HepG2 (cell line): Measurements from ENCODE around the gene GNAT2. TPM values are rescaled to one million over a fixed set of nuclear protein-coding genes. Genes with fewer than 3 reads are reported as not detected.

Experiments
- ATAC-seq: fragments of 200-7000 bp; cut with Tn5 transposase; 3 replicates; pipeline ENCODE4 v1.9.1; 2020; ENCODE audit warnings: mild to moderate bottlenecking, moderate library complexity
- BruUV-seq: library from RNA; stranded (reverse); fragments of 400-500 nt; replicated peaks from 2 replicates; lab custom pipeline; 2021; lab: Mats Ljungman, UMichigan
- CTCF ChIA-PET: fragments of 300-600 bp; formaldehyde crosslinking; extraction: SDS; loops from one replicate; lab custom pipeline; 2021; ENCODE audit warnings: low total read pairs, inconsistent platforms, low intra/inter-chr PET ratio; lab: Yijun Ruan, JAX
- POLR2A ChIA-PET: fragments of 350-600 bp; sonication (Branson Sonifier 250); formaldehyde crosslinking; loops from one replicate; lab custom pipeline; 2020; ENCODE audit warnings: antibody characterized with exemption, inconsistent platforms; lab: Yijun Ruan, JAX
- DNase-seq: peaks from one replicate; pipeline ENCODE4 v3.0.0-alpha.2; 2015; ENCODE audit warnings: low spot score
- FAIRE-seq: peaks from 3 replicates; lab custom pipeline; 2011; peaks lifted over from hg19 to GRCh38; lab: Jason Lieb, UNC
- H2AFZ ChIP-seq: one replicate; pipeline ENCODE4 v1.6.1; 2011; ENCODE audit warnings: low read length, inconsistent platforms
- H3K27ac ChIP-seq: fragments of 300-600 bp; 3 replicates; pipeline ENCODE4 v1.8.0; 2011; ENCODE audit warnings: mixed run types, mild to moderate bottlenecking, mixed read lengths, low read length, inconsistent platforms; ENCODE audit not compliant: insufficient read depth; ENCODE audit errors: extremely low read length
- H3K27me3 ChIP-seq, 2 experiments: fragments of 200-600 bp in 1 of 2; 2 replicates in 1 of 2; 3 replicates in 1 of 2; pipeline versions ENCODE4 v1.6.0 to v1.8.0; 2011; ENCODE audit warnings: low read length in 2 of 2, mild to moderate bottlenecking in 2 of 2, moderate library complexity in 2 of 2, inconsistent platforms in 1 of 2; ENCODE audit not compliant: insufficient read depth in 2 of 2, control insufficient read depth in 1 of 2
- H3K36me3 ChIP-seq, 2 experiments: fragments of 200-600 bp in 1 of 2; replicated peaks in 1 of 2; 2 replicates in 1 of 2; 3 replicates in 1 of 2; pipeline versions ENCODE4 v1.5.1 to v1.8.0; 2011; ENCODE audit warnings: low read length in 2 of 2, inconsistent platforms in 1 of 2; ENCODE audit not compliant: insufficient read depth in 2 of 2, control insufficient read depth in 1 of 2
- H3K4me1 ChIP-seq: 2 replicates; pipeline ENCODE4 v1.5.1; 2012; ENCODE audit warnings: low read length, inconsistent platforms; ENCODE audit not compliant: insufficient read depth
- H3K4me2 ChIP-seq: 2 replicates; pipeline ENCODE4 v1.6.0; 2011; ENCODE audit warnings: low read depth, low read length, inconsistent platforms
- H3K4me3 ChIP-seq, 3 experiments: fragments of 200-600 bp in 1 of 3; sonication (generic), shearing (Covaris generic) in 1 of 3; replicated peaks in 1 of 3; 2 replicates each; pipeline ENCODE4 v1.5.1; 2011 to 2016; ENCODE audit warnings: low read length in 3 of 3, inconsistent platforms in 2 of 3, low read depth in 2 of 3, mild to moderate bottlenecking in 2 of 3, control low read depth in 1 of 3, mixed read lengths in 1 of 3; ENCODE audit not compliant: insufficient read depth in 1 of 3
- H3K79me2 ChIP-seq: one replicate; pipeline ENCODE4 v1.6.1; 2011; ENCODE audit warnings: low read length, inconsistent platforms; ENCODE audit not compliant: insufficient read depth
- H3K9ac ChIP-seq: 2 replicates; pipeline ENCODE4 v1.6.0; 2011; ENCODE audit warnings: mild to moderate bottlenecking, low read depth, low read length, inconsistent platforms; ENCODE audit not compliant: insufficient read depth
- H3K9me3 ChIP-seq: 2 replicates; pipeline ENCODE4 v1.5.1; 2012; ENCODE audit warnings: mild to moderate bottlenecking, low read length
- H4K20me1 ChIP-seq: 2 replicates; pipeline ENCODE4 v1.6.0; 2011; ENCODE audit warnings: inconsistent platforms, mild to moderate bottlenecking, low read length, moderate library complexity; ENCODE audit not compliant: insufficient read depth
- CEBPB ChIP-seq: IDR thresholded peaks from 2 replicates; pipeline ENCODE4 v1.6.1; 2011; ENCODE audit warnings: low read depth, low read length, improper control_type of control experiment, borderline replicate concordance
- FIP1L1 ChIP-seq: fragments of 200-400 bp; formaldehyde crosslinking; IDR thresholded peaks from 2 replicates; pipeline ENCODE4 v1.6.1; 2018; ENCODE audit warnings: low read depth, mild to moderate bottlenecking, low read length, moderate library complexity, borderline replicate concordance; ENCODE audit not compliant: insufficient read depth
- HOXA3 ChIP-seq: sonication (generic); formaldehyde crosslinking; IDR thresholded peaks from 2 replicates; pipeline ENCODE4 v1.5.0; 2020; ENCODE audit warnings: missing genetic modification reagents
- KDM3A ChIP-seq: IDR thresholded peaks from 2 replicates; pipeline ENCODE4 v1.6.1; 2018; ENCODE audit warnings: low read depth, missing compliant biosample characterization
- MEIS2 ChIP-seq: sonication (generic); formaldehyde crosslinking; IDR thresholded peaks from 2 replicates; pipeline ENCODE4 v1.9.0; 2021; ENCODE audit warnings: mild to moderate bottlenecking, missing genetic modification reagents
- PLRG1 ChIP-seq: fragments of 450-650 bp; conservative IDR thresholded peaks from 2 replicates; pipeline ENCODE4 v1.6.1; 2016
- SOX13 ChIP-seq, 3 experiments: fragments of 450-650 bp in 1 of 3; sonication (generic) in 1 of 3; formaldehyde crosslinking in 1 of 3; IDR thresholded peaks in 2 of 3; conservative IDR thresholded peaks in 1 of 3; 2 replicates each; pipeline versions ENCODE4 v1.5.0 to v1.6.1; 2016 to 2020; ENCODE audit warnings: antibody characterized with exemption in 1 of 3, mild to moderate bottlenecking in 1 of 3, missing compliant biosample characterization in 1 of 3, missing genetic modification reagents in 1 of 3, moderate library complexity in 1 of 3
- ZBTB21 ChIP-seq: sonication (generic); formaldehyde crosslinking; IDR thresholded peaks from 2 replicates; pipeline ENCODE4 v1.4.0; 2020; ENCODE audit warnings: missing genetic modification reagents
- ZFP90 ChIP-seq: sonication (generic); formaldehyde crosslinking; IDR thresholded peaks from 2 replicates; pipeline ENCODE4 v1.8.0; 2022; ENCODE audit warnings: missing genetic modification reagents, mild to moderate bottlenecking, inconsistent platforms, borderline replicate concordance
- WGBS: methylation state at CpG from one replicate; pipeline ENCODE4 v1.1.6; 2017; ENCODE audit warnings: low lambda C conversion rate; 5-methylcytosine and 5-hydroxymethylcytosine counted together
- in situ Hi-C: cut with HindIII; loops from 2 replicates; pipeline ENCODE4 v1.10.0; 2017; ENCODE audit warnings: low pct_unique_long_range_greater_than_20kb; ENCODE audit not compliant: extremely low pct_ligation_motif_present
- intact Hi-C: fragments of 100-400 bp; cut with micrococcal nuclease; formaldehyde crosslinking; loops from one replicate; pipeline ENCODE4 v1.10.0; 2022; ENCODE audit not compliant: unreplicated experiment
- polyA plus RNA-seq, 8 experiments: library from polyadenylated mRNA; depleted of rRNA in 3 of 8; stranded (reverse) in 7 of 8; unstranded in 1 of 8; fragments of >200 nt; fragmentation: Illumina TruSeq in 4 of 8; extraction: Trizol in 4 of 8; gene quantifications; 2 replicates each; pipeline versions ENCODE4 v1.2.1 to v1.2.3, GENCODE V29; 2011 to 2016; ENCODE audit warnings: low read depth in 4 of 8, missing spikeins in 1 of 8, mixed read lengths in 1 of 8; ENCODE audit not compliant: insufficient read depth in 1 of 8
- total RNA-seq, 5 experiments: library from RNA; depleted of rRNA; stranded (reverse); fragments of >200 nt; fragmentation: Illumina TruSeq; extraction: Trizol; gene quantifications; 2 replicates each; pipeline ENCODE4 v1.2.3, GENCODE V29; 2016; ENCODE audit warnings: low read depth in 1 of 5

Gene GNAT2
- total and polyA plus RNA-seq, 2 of the 13 experiments (the other 11 are each of a cell fraction or from before 2014, with no cell fraction given), result 0.08 to 0.20 TPM

GRCh38 chr1:109616391-109616790 is 3.0 kb downstream of the GNAT2 start:
- H3K27me3 ChIP-seq, result no peaks in the 10 kb centered on the region; a peak in 1 of 5 replicates
- ChIA-PET CTCF (no interaction called here), POLR2A (interaction anchor here (1.5 to 2.4 kb wide), 2 partner anchors 24 to 68 kb away, joined by 5 to 24 read pairs; partner anchors contain the start of gene GNAI3)
- no TSS peak for BruUV-seq
- H3K36me3 ChIP-seq, result no peaks in the 10 kb centered on the region
- TF ChIP-seq CEBPB (0 out of 2 replicates have a peak, but pooled peaks have one; percentile 14), SOX13 (IDR thresholded peaks at IDR 0.05) (no peak), SOX13 (CRISPR knock-in tag; conservative IDR thresholded peaks at IDR 0.05 in 1 of 2, IDR thresholded peaks at IDR 0.05 in 1 of 2) (0 out of 4 replicates have a peak, but pooled peaks of 1 of the 2 experiments have one; percentile 4), KDM3A (CRISPR knock-in tag) (no peak), ZFP90 (CRISPR knock-in tag) (no peak)
- intact Hi-C loops (no loop called here), in situ Hi-C loops (no loop called here)
- WGBS, result 10% methylated on average over 3 of the region's 3 CpGs
- H2AFZ ChIP-seq, result no peak overlapping the region
- H3K9ac ChIP-seq, result peak overlapping the region; percentile 13; the same call in 1 of the 2 replicates
- peak overlapping the region; percentile 69 for H3K4me2 ChIP-seq
- peak; percentile 59 for FAIRE-seq
- H3K4me3 ChIP-seq, result peak overlapping the region in 1 of 3 experiments; percentile 14; a peak in 1 of 6 replicates
- no peaks in the 10 kb centered on the region for H3K9me3 ChIP-seq
- H3K4me1 ChIP-seq, result peaks cover 62% of the 10 kb centered on the region
- H4K20me1 ChIP-seq, result peaks cover 5% of the 10 kb centered on the region; the same call in 1 of the 2 replicates
- H3K27ac ChIP-seq, result peak overlapping the region; percentile 32
- peaks cover 20% of the 10 kb centered on the region for H3K79me2 ChIP-seq
- DNase-seq, result no peak
- no peak; the same call in 2 of the 3 replicates for ATAC-seq

DNA sequence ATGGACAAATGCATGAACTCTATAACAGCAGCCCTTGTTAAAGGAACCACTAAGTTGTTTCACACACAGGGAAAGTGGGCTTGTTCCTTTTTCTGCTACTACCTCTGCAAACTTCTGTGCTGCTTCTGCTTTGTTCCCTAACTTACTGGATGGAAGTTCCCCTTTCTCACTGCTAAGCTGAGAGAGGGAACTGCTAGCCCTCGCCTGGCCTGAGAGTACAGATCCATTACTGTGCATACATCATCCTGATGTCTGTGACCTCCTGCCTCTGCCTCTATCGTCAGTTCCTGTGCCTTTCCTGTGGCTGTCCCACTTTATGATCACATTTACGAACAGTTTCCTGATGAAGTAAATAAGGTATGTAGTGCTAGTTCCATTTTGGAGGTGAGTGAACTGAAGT is 3.5 kb downstream of the GNAT2 start:
- Histone ChIP-seq H3K4me1 (peaks cover 65% of the 10 kb centered on the region), H3K27me3 (no peaks in the 10 kb centered on the region; a peak in 1 of 5 replicates), H3K4me2 (peak overlapping the region; percentile 69), H3K9ac (no peak overlapping the region), H3K27ac (no peak overlapping the region), H2AFZ (peak overlapping the region; percentile 48), H3K79me2 (peaks cover 15% of the 10 kb centered on the region), H3K9me3 (no peaks in the 10 kb centered on the region), H3K36me3 (no peaks in the 10 kb centered on the region), H3K4me3 (peak overlapping the region in 1 of 3 experiments; percentile 25; a peak in 1 of 6 replicates), H4K20me1 (peaks cover under 1% of the 10 kb centered on the region; the same call in 1 of the 2 replicates)
- in situ Hi-C loops (no loop called here), intact Hi-C loops (loop anchor here (1.0 kb wide), 1 partner anchor 41 kb away; no protein-coding TSS in a partner anchor)
- FAIRE-seq (peak; percentile 42), DNase-seq (no peak), ATAC-seq (no peak)
- BruUV-seq, result no TSS peak
- POLR2A ChIA-PET, result interaction anchor here (2.4 kb wide), 1 partner anchor 67 kb away, joined by 24 read pairs; the partner anchor contains the start of gene GNAI3
- CTCF ChIA-PET, result no interaction called here
- peak; percentile 81 for TF ChIP-seq ZBTB21 (CRISPR knock-in tag)
- TF ChIP-seq HOXA3 (CRISPR knock-in tag), result no peak; the same call in 1 of the 2 replicates
- TF ChIP-seq FIP1L1, result no peak
- no peak for TF ChIP-seq PLRG1
- no peak for TF ChIP-seq MEIS2
- WGBS, result 11% methylated on average over 3 of the region's 3 CpGs
